ENCODE data around the gene ZNF491.
"Not testable (repeated sequence)": the region's sequence is repeated elsewhere in the genome, so short reads cannot be mapped to it uniquely, and the experiment has no call there.

- TF ChIP-seq, protein P1, sequence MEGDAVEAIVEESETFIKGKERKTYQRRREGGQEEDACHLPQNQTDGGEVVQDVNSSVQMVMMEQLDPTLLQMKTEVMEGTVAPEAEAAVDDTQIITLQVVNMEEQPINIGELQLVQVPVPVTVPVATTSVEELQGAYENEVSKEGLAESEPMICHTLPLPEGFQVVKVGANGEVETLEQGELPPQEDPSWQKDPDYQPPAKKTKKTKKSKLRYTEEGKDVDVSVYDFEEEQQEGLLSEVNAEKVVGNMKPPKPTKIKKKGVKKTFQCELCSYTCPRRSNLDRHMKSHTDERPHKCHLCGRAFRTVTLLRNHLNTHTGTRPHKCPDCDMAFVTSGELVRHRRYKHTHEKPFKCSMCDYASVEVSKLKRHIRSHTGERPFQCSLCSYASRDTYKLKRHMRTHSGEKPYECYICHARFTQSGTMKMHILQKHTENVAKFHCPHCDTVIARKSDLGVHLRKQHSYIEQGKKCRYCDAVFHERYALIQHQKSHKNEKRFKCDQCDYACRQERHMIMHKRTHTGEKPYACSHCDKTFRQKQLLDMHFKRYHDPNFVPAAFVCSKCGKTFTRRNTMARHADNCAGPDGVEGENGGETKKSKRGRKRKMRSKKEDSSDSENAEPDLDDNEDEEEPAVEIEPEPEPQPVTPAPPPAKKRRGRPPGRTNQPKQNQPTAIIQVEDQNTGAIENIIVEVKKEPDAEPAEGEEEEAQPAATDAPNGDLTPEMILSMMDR (IDR thresholded peaks at IDR 0.05; ENCODE audit: poor library complexity, severe bottlenecking), result not testable (repeated sequence)
- not testable (repeated sequence) for TF ChIP-seq EZH2 (IDR thresholded peaks at IDR 0.05; ENCODE audit: borderline replicate concordance, insufficient read depth, low read length, poor library complexity, severe bottlenecking); EP300 (conservative IDR thresholded peaks at IDR 0.05; ENCODE audit: poor library complexity, severe bottlenecking); SMC3 (conservative IDR thresholded peaks at IDR 0.05; ENCODE audit: poor library complexity); POLR2AphosphoS5 (IDR thresholded peaks at IDR 0.05); TAF1 (IDR thresholded peaks at IDR 0.05; ENCODE audit: low read depth); MXI1 (conservative IDR thresholded peaks at IDR 0.05; ENCODE audit: poor library complexity, severe bottlenecking); RAD21 (conservative IDR thresholded peaks at IDR 0.05)
- TF ChIP-seq, protein P2, sequence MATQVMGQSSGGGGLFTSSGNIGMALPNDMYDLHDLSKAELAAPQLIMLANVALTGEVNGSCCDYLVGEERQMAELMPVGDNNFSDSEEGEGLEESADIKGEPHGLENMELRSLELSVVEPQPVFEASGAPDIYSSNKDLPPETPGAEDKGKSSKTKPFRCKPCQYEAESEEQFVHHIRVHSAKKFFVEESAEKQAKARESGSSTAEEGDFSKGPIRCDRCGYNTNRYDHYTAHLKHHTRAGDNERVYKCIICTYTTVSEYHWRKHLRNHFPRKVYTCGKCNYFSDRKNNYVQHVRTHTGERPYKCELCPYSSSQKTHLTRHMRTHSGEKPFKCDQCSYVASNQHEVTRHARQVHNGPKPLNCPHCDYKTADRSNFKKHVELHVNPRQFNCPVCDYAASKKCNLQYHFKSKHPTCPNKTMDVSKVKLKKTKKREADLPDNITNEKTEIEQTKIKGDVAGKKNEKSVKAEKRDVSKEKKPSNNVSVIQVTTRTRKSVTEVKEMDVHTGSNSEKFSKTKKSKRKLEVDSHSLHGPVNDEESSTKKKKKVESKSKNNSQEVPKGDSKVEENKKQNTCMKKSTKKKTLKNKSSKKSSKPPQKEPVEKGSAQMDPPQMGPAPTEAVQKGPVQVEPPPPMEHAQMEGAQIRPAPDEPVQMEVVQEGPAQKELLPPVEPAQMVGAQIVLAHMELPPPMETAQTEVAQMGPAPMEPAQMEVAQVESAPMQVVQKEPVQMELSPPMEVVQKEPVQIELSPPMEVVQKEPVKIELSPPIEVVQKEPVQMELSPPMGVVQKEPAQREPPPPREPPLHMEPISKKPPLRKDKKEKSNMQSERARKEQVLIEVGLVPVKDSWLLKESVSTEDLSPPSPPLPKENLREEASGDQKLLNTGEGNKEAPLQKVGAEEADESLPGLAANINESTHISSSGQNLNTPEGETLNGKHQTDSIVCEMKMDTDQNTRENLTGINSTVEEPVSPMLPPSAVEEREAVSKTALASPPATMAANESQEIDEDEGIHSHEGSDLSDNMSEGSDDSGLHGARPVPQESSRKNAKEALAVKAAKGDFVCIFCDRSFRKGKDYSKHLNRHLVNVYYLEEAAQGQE (IDR thresholded peaks at IDR 0.05; ENCODE audit: borderline replicate concordance), result not testable (repeated sequence)
These were observed 49.3 kb downstream of the ZNF491 start for GRCh38 chr19:11847615-11848014.

Measured in neural cell (in vitro differentiated cells).